ENCODE data around the gene MARCHF9. TPM values are rescaled to one million over a fixed set of nuclear protein-coding genes. Genes with fewer than 3 reads are reported as not detected.

The MARCHF9 gene
- polyA plus RNA-seq, 2 donors, result 8.0 to 10.9 TPM

- Histone ChIP-seq H3K4me1 (ENCODE audit: control insufficient read depth in 2 of 2, insufficient read depth in 2 of 2, low read length in 1 of 2) (peaks cover 6 to 8% of the 10 kb centered on the region in 2 donors), H3K27ac (ENCODE audit: low read depth in 2 of 2, low read length in 1 of 2) (peak overlapping the region in 1 of 2 donors; percentile 65), H3K27me3 (ENCODE audit: control insufficient read depth in 1 of 2, insufficient read depth in 2 of 2, low read length in 2 of 2) (no peaks in the 10 kb centered on the region), H3K9me3 (ENCODE audit: control insufficient read depth in 2 of 2, insufficient read depth in 1 of 2, low read depth in 1 of 2, low read length in 1 of 2) (no peaks in the 10 kb centered on the region), H3K4me3 (ENCODE audit: low read depth in 1 of 2, low read length in 2 of 2) (peak overlapping the region; percentile 58 to 72), H3K36me3 (ENCODE audit: control insufficient read depth in 2 of 2, insufficient read depth in 2 of 2, low read length in 1 of 2) (peaks cover 0 to 11% of the 10 kb centered on the region in 2 donors)
- WGBS, 2 donors, result 0% methylated on average over 5 of the region's 5 CpGs
Measured at GRCh38 chr12:57752668-57753000, 2.3 kb upstream of the MARCHF9 start.

DNA sequence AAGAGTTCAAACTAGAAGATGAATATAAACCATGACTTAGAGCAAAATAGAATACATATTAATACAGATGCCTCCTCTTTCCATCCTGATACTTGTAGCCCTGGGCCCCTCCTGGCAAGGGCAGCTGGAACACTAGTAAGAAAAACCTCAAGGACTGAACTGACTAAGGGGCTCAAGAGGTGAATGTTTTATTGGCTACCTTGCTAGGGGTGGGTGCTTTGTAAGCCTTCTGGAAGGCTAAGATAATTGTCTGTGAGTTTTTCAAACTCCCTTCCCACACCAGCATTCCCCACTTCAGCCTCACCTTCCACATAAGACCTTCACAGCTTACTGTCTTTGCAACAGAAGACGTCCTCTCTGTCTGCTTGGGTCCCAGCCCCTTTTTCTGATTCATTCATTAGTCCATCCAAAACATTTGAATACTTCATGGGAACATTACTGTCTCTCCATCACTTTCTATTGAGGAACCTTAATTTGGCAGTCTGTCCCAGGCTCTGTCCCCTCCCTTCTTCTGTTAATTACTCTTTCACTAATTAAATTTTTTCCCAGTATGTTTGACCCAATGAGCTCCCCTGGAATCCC, 1.1 kb upstream of the MARCHF9 start:
- Histone ChIP-seq H3K27me3 (ENCODE audit: control insufficient read depth in 1 of 2, insufficient read depth in 2 of 2, low read length in 2 of 2) (no peaks in the 10 kb centered on the region), H3K4me3 (ENCODE audit: low read depth in 1 of 2, low read length in 2 of 2) (no peak overlapping the region), H3K9me3 (ENCODE audit: control insufficient read depth in 2 of 2, insufficient read depth in 1 of 2, low read depth in 1 of 2, low read length in 1 of 2) (no peaks in the 10 kb centered on the region), H3K27ac (ENCODE audit: low read depth in 2 of 2, low read length in 1 of 2) (no peak overlapping the region), H3K36me3 (ENCODE audit: control insufficient read depth in 2 of 2, insufficient read depth in 2 of 2, low read length in 1 of 2) (peaks cover 0 to 13% of the 10 kb centered on the region in 2 donors), H3K4me1 (ENCODE audit: control insufficient read depth in 2 of 2, insufficient read depth in 2 of 2, low read length in 1 of 2) (peaks cover 6 to 8% of the 10 kb centered on the region in 2 donors)
- 18 to 27% methylated on average over 1 of the region's 1 CpG for WGBS, 2 donors

DNA sequence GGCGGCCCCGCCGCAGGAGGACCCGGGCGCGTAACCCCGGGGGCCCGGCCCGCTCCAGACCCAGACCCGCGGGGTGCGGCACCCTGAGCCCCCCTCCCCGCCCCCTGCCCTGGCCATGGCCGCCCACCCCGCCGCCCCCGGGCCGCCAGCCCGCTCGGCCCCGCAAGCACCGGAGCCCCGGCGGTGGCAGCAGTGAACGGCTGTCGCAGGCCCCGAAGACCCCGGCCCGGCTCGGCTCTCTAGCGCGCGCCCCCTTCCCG, 221 bp downstream of the MARCHF9 start:
- peak overlapping the region; percentile 56 to 76 for H3K4me3 ChIP-seq (ENCODE audit: low read depth in 1 of 2, low read length in 2 of 2)
- no peaks in the 10 kb centered on the region for H3K27me3 ChIP-seq (ENCODE audit: control insufficient read depth in 1 of 2, insufficient read depth in 2 of 2, low read length in 2 of 2)
- peaks cover 6 to 8% of the 10 kb centered on the region in 2 donors for H3K4me1 ChIP-seq (ENCODE audit: control insufficient read depth in 2 of 2, insufficient read depth in 2 of 2, low read length in 1 of 2)
- no peaks in the 10 kb centered on the region for H3K9me3 ChIP-seq (ENCODE audit: control insufficient read depth in 2 of 2, insufficient read depth in 1 of 2, low read depth in 1 of 2, low read length in 1 of 2)
- H3K36me3 ChIP-seq (ENCODE audit: control insufficient read depth in 2 of 2, insufficient read depth in 2 of 2, low read length in 1 of 2), result peaks cover 0 to 14% of the 10 kb centered on the region in 2 donors
- 0% methylated on average over 15 to 34 of the region's 34 CpGs for WGBS, 2 donors
- H3K27ac ChIP-seq (ENCODE audit: low read depth in 2 of 2, low read length in 1 of 2), result peak overlapping the region; percentile 69

DNA sequence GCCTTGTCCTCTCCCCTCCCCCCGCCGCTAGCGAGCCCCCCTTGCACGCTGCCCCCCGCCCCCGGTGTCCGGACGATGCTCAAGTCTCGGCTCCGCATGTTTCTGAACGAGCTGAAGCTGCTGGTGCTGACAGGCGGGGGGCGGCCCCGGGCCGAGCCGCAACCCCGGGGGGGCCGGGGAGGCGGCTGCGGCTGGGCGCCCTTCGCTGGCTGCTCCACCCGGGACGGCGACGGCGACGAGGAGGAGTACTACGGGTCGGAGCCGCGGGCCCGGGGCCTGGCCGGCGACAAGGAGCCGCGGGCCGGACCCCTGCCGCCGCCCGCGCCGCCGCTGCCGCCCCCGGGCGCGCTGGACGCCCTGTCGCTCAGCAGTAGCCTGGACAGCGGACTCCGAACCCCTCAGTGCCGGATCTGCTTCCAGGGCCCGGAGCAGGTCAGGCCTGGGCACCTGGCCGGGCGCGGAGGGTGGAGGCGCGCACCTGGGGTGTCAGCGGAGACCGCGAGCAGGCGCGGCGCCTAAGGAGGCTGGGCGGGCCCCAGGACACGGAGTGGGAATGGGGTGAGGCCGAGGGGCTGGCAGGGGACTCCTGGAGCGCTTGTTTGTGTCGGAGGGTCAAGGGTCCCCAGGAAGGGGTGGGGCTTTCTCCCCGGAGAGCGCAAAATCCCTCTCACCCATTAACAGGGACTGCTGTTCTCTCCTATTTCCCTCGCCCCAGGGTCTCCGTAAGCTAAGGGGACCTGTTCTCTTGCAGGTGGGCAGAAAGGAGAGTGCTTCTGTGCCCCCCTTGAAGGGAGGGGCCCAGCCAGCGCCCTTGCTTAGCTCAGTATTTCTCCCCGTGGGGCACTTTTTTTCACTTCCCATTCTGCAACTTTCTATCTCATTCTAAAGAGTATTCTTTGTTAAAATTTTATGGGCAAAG, 810 bp downstream of the MARCHF9 start:
- H3K9me3 ChIP-seq (ENCODE audit: control insufficient read depth in 2 of 2, insufficient read depth in 1 of 2, low read depth in 1 of 2, low read length in 1 of 2), result no peaks in the 10 kb centered on the region
- H3K27ac ChIP-seq (ENCODE audit: low read depth in 2 of 2, low read length in 1 of 2), result peak overlapping the region; percentile 16 to 69
- peaks cover 6 to 8% of the 10 kb centered on the region in 2 donors for H3K4me1 ChIP-seq (ENCODE audit: control insufficient read depth in 2 of 2, insufficient read depth in 2 of 2, low read length in 1 of 2)
- H3K36me3 ChIP-seq (ENCODE audit: control insufficient read depth in 2 of 2, insufficient read depth in 2 of 2, low read length in 1 of 2), result peaks cover 0 to 11% of the 10 kb centered on the region in 2 donors
- peak overlapping the region; percentile 56 to 76 for H3K4me3 ChIP-seq (ENCODE audit: low read depth in 1 of 2, low read length in 2 of 2)
- WGBS, 2 donors, result 1% methylated on average over 56 to 76 of the region's 76 CpGs
- H3K27me3 ChIP-seq (ENCODE audit: control insufficient read depth in 1 of 2, insufficient read depth in 2 of 2, low read length in 2 of 2), result no peaks in the 10 kb centered on the region

DNA sequence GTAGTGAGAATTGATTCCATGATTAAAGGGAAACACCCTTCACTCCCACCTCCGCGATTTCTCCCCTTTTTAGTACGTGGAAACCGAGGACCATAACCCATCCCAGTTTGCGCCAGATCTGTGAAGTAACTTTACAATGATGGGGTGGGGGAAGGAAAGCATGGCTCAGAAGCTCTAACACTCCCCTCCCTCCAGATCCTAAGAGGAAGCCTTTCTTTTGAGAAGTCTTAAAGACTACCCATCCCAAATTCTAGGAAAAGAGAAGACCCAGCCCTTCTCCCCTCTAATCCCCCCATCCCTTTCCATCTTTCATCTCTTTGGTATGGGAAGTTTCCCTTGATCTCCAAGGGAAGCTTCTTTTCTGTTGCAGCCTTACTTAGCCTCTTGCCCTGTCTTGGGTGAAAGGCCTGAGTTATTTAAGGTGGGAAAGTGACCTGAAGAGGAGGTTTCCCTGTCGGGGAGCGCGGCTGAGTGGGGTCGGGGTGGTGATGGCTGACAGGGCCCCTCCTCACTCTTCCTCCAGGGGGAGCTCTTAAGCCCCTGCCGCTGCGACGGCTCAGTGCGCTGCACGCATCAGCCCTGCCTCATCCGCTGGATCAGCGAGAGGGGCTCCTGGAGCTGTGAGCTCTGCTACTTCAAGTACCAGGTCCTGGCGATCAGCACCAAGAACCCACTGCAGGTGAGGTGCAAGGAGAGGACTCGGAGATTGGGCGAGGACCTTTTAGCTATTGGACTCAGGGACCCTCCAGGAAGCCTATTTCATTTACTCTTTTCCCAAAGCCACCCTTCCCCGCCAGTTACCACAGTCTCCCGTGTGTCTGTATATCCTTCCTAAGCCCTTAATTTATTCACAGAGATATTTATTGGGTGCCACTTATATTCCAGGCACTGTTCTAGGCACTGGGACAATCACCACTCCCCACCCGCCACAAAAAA, 1.8 kb downstream of the MARCHF9 start:
- Histone ChIP-seq H3K27me3 (ENCODE audit: control insufficient read depth in 1 of 2, insufficient read depth in 2 of 2, low read length in 2 of 2) (no peaks in the 10 kb centered on the region), H3K36me3 (ENCODE audit: control insufficient read depth in 2 of 2, insufficient read depth in 2 of 2, low read length in 1 of 2) (peaks cover 0 to 10% of the 10 kb centered on the region in 2 donors), H3K4me3 (ENCODE audit: low read depth in 1 of 2, low read length in 2 of 2) (no peak overlapping the region), H3K9me3 (ENCODE audit: control insufficient read depth in 2 of 2, insufficient read depth in 1 of 2, low read depth in 1 of 2, low read length in 1 of 2) (no peaks in the 10 kb centered on the region), H3K4me1 (ENCODE audit: control insufficient read depth in 2 of 2, insufficient read depth in 2 of 2, low read length in 1 of 2) (peaks cover 0 to 2% of the 10 kb centered on the region in 2 donors), H3K27ac (ENCODE audit: low read depth in 2 of 2, low read length in 1 of 2) (no peak overlapping the region)
- 43 to 53% methylated on average over 22 of the region's 22 CpGs for WGBS, 2 donors

DNA sequence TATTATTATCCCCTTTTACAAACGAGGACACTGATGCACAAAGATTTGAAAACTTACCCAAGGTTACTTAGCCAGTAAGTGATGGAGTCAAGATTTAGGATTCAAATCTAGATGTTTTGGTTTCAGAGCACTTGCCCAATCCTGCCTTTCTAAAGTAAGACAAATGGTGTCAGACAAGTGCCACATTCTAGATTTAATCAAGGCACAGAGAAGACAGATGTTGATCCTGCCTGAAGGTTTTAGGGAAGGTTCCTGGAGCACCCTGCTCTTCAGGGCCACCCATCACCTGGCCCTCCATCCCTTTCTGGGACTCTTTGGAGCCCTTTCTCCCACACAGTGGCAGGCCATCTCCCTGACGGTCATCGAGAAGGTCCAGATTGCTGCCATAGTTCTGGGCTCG, 2.9 kb downstream of the MARCHF9 start:
- WGBS, 2 donors, result 86 to 93% methylated on average over 4 of the region's 4 CpGs
- Histone ChIP-seq H3K27ac (ENCODE audit: low read depth in 2 of 2, low read length in 1 of 2) (no peak overlapping the region), H3K27me3 (ENCODE audit: control insufficient read depth in 1 of 2, insufficient read depth in 2 of 2, low read length in 2 of 2) (no peaks in the 10 kb centered on the region), H3K4me3 (ENCODE audit: low read depth in 1 of 2, low read length in 2 of 2) (no peak overlapping the region), H3K9me3 (ENCODE audit: control insufficient read depth in 2 of 2, insufficient read depth in 1 of 2, low read depth in 1 of 2, low read length in 1 of 2) (no peaks in the 10 kb centered on the region), H3K36me3 (ENCODE audit: control insufficient read depth in 2 of 2, insufficient read depth in 2 of 2, low read length in 1 of 2) (peaks cover 0 to 10% of the 10 kb centered on the region in 2 donors), H3K4me1 (ENCODE audit: control insufficient read depth in 2 of 2, insufficient read depth in 2 of 2, low read length in 1 of 2) (peaks cover 0 to 2% of the 10 kb centered on the region in 2 donors)

DNA sequence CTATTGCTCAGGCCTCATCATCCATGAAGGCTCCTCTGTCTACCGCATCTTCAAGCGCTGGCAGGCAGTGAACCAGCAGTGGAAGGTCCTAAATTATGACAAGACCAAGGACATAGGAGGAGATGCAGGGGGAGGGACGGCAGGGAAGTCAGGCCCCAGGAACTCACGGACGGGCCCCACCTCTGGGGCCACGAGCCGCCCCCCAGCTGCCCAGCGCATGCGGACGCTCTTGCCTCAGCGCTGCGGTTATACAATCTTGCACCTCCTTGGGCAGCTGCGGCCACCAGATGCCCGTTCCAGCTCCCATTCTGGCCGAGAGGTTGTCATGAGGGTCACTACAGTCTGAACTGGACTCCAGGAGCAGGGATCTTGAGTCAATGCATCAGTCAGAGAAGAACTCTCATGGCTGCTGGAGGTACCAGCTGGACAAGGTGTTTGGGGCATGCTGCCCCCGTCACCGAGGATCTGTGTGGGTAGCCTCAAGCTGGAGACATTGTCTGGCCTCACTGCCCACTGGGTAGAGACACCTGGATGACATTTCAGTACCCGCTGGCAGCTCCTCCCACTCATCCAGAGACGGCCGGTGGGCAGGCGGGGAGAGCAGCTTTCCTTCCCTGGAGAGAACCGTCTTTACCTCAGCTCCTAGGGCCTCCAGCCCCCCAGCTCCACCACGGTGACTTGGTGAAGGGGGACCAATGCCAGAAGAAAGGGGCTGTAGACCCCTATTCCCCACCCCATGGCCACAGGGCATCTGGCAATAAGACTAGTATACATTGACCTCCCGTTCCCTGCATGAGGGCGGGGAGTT, 3.9 kb downstream of the MARCHF9 start:
- WGBS, 2 donors, result 90 to 93% methylated on average over 25 of the region's 25 CpGs
- Histone ChIP-seq H3K9me3 (ENCODE audit: control insufficient read depth in 2 of 2, insufficient read depth in 1 of 2, low read depth in 1 of 2, low read length in 1 of 2) (no peaks in the 10 kb centered on the region), H3K36me3 (ENCODE audit: control insufficient read depth in 2 of 2, insufficient read depth in 2 of 2, low read length in 1 of 2) (peaks cover 0 to 10% of the 10 kb centered on the region in 2 donors), H3K27me3 (ENCODE audit: control insufficient read depth in 1 of 2, insufficient read depth in 2 of 2, low read length in 2 of 2) (no peaks in the 10 kb centered on the region), H3K4me1 (ENCODE audit: control insufficient read depth in 2 of 2, insufficient read depth in 2 of 2, low read length in 1 of 2) (peaks cover 0 to 2% of the 10 kb centered on the region in 2 donors), H3K4me3 (ENCODE audit: low read depth in 1 of 2, low read length in 2 of 2) (no peak overlapping the region), H3K27ac (ENCODE audit: low read depth in 2 of 2, low read length in 1 of 2) (no peak overlapping the region)

- Histone ChIP-seq H3K27me3 (ENCODE audit: control insufficient read depth in 1 of 2, insufficient read depth in 2 of 2, low read length in 2 of 2) (no peaks in the 10 kb centered on the region), H3K36me3 (ENCODE audit: control insufficient read depth in 2 of 2, insufficient read depth in 2 of 2, low read length in 1 of 2) (peaks cover 0 to 10% of the 10 kb centered on the region in 2 donors), H3K4me1 (ENCODE audit: control insufficient read depth in 2 of 2, insufficient read depth in 2 of 2, low read length in 1 of 2) (no peaks in the 10 kb centered on the region), H3K4me3 (ENCODE audit: low read depth in 1 of 2, low read length in 2 of 2) (no peak overlapping the region), H3K27ac (ENCODE audit: low read depth in 2 of 2, low read length in 1 of 2) (no peak overlapping the region), H3K9me3 (ENCODE audit: control insufficient read depth in 2 of 2, insufficient read depth in 1 of 2, low read depth in 1 of 2, low read length in 1 of 2) (no peaks in the 10 kb centered on the region)
- WGBS, 2 donors, result 32 to 35% methylated on average over 3 of the region's 3 CpGs
Measured at GRCh38 chr12:57759360-57759980, 4.6 kb downstream of the MARCHF9 start.

Measured in esophagus (tissue), 2 donors.